Esophagus squamous epithelium (tissue), 4 donors: ENCODE measurements around the gene GLIS1.

Experiments
- CTCF ChIP-seq, 6 experiments: fragments of 450-650 bp in 4 of 6; fragments of 200-600 bp in 2 of 6; sonication (generic) in 2 of 6; IDR thresholded peaks; one replicate each; pipeline ENCODE4 v1.5.1; 2016 to 2019; ENCODE audit warnings: antibody characterized with exemption in 6 of 6, mild to moderate bottlenecking in 4 of 6, moderate library complexity in 4 of 6
- POLR2A ChIP-seq, 4 donors: fragments of 450-650 bp; IDR thresholded peaks; one replicate each; pipeline ENCODE4 v1.6.1; 2017; ENCODE audit warnings: antibody characterized with exemption in 4 of 4, mild to moderate bottlenecking in 4 of 4, moderate library complexity in 3 of 4

- TF ChIP-seq CTCF (IDR thresholded peaks at IDR 0.05) (no peak), POLR2A (IDR thresholded peaks at IDR 0.05) (no peak)
Measured at GRCh38 chr1:53495633-53496345, 243.2 kb downstream of the GLIS1 start.
